ENCODE measurements around the gene MARCHF10.
A peak's percentile ranks its signal among the peaks of the same experiment; 100 is the strongest.
"Not testable (repeated sequence)": the region's sequence is repeated elsewhere in the genome, so short reads cannot be mapped to it uniquely, and the experiment has no call there.

Gene MARCHF10

GRCh38 chr17:62807812-62808575 lies at the start of gene MARCHF10:
Gene MARCHF10 (minus strand): TSS chr17:62808314. CDS start chr17:62801735, 6,579 bp downstream.
- no peak for DNase-seq (ENCODE audit: low read depth)

GRCh38 chr17:62857526-62857925 lies 49.4 kb upstream of the MARCHF10 start:
- DNase-seq (ENCODE audit: low read depth): no peak

GRCh38 chr17:62856594-62856993 lies 48.5 kb upstream of the MARCHF10 start:
- DNase-seq (ENCODE audit: low read depth): no peak

GRCh38 chr17:62855156-62855555 lies 47.0 kb upstream of the MARCHF10 start:
- DNase-seq (ENCODE audit: low read depth): no peak

GRCh38 chr17:62854098-62854680 lies 46.1 kb upstream of the MARCHF10 start:
- DNase-seq (ENCODE audit: low read depth): no peak

- no peak for DNase-seq (ENCODE audit: low read depth)
Observed at GRCh38 chr17:62852195-62852594, 44.1 kb upstream of the MARCHF10 start.

- DNase-seq (ENCODE audit: low read depth): not testable (repeated sequence)
Observed at GRCh38 chr17:62849591-62850415, 41.7 kb upstream of the MARCHF10 start.

GRCh38 chr17:62848334-62848733 lies 40.2 kb upstream of the MARCHF10 start:
- DNase-seq (ENCODE audit: low read depth): no peak

GRCh38 chr17:62847426-62847825 lies 39.3 kb upstream of the MARCHF10 start:
- no peak for DNase-seq (ENCODE audit: low read depth)

- DNase-seq (ENCODE audit: low read depth): no peak
Observed at GRCh38 chr17:62840871-62841270, 32.8 kb upstream of the MARCHF10 start.

GRCh38 chr17:62833816-62834215 lies 25.7 kb upstream of the MARCHF10 start:
- DNase-seq (ENCODE audit: low read depth): not testable (repeated sequence)

- no peak for DNase-seq (ENCODE audit: low read depth)
Observed at GRCh38 chr17:62832405-62832804, 24.3 kb upstream of the MARCHF10 start.

- DNase-seq (ENCODE audit: low read depth): not testable (repeated sequence)
Observed at GRCh38 chr17:62831066-62831465, 23.0 kb upstream of the MARCHF10 start.

- no peak for DNase-seq (ENCODE audit: low read depth)
Observed at GRCh38 chr17:62827746-62828485, 19.8 kb upstream of the MARCHF10 start.

- no peak for DNase-seq (ENCODE audit: low read depth)
Observed at GRCh38 chr17:62826956-62827355, 18.8 kb upstream of the MARCHF10 start.

GRCh38 chr17:62825182-62825581 lies 17.1 kb upstream of the MARCHF10 start:
- DNase-seq (ENCODE audit: low read depth): no peak

- DNase-seq (ENCODE audit: low read depth): peak; percentile 55
Observed at GRCh38 chr17:62824290-62825131, 16.4 kb upstream of the MARCHF10 start.

- no peak for DNase-seq (ENCODE audit: low read depth)
Observed at GRCh38 chr17:62823111-62823893, 15.2 kb upstream of the MARCHF10 start.

GRCh38 chr17:62822080-62822904 lies 14.2 kb upstream of the MARCHF10 start:
- no peak for DNase-seq (ENCODE audit: low read depth)
